ENCODE data around the gene ATIC. TPM values are rescaled to one million over a fixed set of nuclear protein-coding genes. Genes with fewer than 3 reads are reported as not detected.

Gene ATIC
- total RNA-seq, 4 donors from 2014 or later = 20.5 to 57.6 (median 29.8) TPM

DNA sequence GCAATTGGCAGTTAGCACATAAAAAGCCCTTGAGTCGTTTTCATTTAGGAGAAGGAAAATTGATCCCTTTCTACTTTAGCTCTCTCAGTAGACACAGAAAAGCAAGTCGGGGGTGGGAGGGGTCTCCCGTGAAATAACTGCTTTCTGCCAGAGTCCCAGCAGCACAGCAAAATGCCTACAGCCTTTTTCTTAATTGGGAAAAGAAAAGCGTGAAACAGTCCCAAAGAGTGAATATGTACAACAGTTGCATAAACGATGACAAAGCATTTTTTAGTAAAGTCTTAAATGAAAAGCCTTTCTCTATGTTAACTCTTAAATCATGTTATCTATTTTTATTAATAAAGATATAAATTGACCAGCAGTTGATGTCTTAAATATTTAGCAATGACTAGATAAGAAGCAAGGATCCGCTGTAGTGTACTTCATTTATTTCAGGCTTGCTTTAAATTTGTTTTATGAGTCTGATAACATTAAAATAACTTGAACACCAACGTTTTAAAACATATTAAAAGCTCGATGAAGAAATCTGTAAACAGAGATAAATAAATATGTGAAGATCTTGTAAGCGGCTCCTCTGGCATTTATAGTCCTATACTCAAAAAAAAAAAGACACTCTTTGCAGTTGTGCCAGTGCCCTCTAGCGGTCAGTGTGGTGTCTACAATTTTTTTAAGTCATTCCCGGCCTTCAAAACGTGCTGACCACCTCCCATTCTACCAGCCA is 42.3 kb upstream of the ATIC start:
- peak; percentile 37 to 59 for DNase-seq
- Histone ChIP-seq H3K4me3 (no peak overlapping the region), H3K27me3 (no peaks in the 10 kb centered on the region), H3K9me3 (no peaks in the 10 kb centered on the region), H3K36me3 (no peaks in the 10 kb centered on the region), H3K27ac (no peak overlapping the region), H3K4me1 (no peaks in the 10 kb centered on the region)
- intact Hi-C loops (cut with DNase I; ENCODE audit: low total_unique reads) = no loop called here
- TF ChIP-seq, protein P1, sequence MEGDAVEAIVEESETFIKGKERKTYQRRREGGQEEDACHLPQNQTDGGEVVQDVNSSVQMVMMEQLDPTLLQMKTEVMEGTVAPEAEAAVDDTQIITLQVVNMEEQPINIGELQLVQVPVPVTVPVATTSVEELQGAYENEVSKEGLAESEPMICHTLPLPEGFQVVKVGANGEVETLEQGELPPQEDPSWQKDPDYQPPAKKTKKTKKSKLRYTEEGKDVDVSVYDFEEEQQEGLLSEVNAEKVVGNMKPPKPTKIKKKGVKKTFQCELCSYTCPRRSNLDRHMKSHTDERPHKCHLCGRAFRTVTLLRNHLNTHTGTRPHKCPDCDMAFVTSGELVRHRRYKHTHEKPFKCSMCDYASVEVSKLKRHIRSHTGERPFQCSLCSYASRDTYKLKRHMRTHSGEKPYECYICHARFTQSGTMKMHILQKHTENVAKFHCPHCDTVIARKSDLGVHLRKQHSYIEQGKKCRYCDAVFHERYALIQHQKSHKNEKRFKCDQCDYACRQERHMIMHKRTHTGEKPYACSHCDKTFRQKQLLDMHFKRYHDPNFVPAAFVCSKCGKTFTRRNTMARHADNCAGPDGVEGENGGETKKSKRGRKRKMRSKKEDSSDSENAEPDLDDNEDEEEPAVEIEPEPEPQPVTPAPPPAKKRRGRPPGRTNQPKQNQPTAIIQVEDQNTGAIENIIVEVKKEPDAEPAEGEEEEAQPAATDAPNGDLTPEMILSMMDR (IDR thresholded peaks at IDR 0.05) = peak; percentile 38 to 76 (median 58)
- TF ChIP-seq POLR2A (IDR thresholded peaks at IDR 0.05) = no peak

DNA sequence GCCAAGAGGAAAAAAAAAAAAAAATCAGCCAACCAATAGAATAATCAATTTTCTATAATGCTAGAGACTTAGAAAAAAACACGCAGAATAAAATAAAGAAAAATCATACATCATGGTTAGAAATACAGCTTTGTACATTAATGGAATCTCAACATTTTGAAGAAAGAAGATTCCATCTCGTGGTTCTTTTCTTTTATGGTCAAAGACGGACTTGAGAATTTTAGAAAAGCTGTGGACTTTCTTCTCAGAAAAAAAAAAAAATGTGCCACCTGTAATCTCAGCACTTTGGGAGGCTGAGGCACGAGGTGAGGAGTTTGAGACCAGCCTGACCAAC is 41.8 kb upstream of the ATIC start:
- intact Hi-C loops (cut with DNase I; ENCODE audit: low total_unique reads) = no loop called here

DNA sequence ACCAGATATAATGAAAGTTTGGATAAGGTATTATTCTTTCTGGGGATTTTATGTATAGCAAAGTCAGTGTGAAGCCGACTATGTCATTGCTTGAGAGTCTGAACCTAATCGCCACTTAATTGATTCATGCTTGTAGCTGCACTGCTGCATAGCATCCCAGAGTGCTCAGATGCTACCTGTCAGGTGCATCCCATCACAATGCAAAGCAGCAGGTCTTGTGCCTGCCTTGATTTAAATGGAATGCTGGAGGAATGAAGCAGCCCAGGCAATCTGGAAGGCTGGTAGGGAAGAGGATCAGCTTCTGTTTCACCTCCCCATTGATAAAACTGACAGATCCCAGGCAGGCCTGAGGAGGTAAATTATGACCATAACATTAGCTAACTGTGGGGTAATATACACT is 40.4 kb upstream of the ATIC start:
- intact Hi-C loops (cut with DNase I; ENCODE audit: low total_unique reads) = no loop called here
- no peak for DNase-seq
- TF ChIP-seq, protein P1 (IDR thresholded peaks at IDR 0.05) = no peak
- no peak for TF ChIP-seq POLR2A (IDR thresholded peaks at IDR 0.05)
- H3K27ac ChIP-seq = no peak overlapping the region
- H3K27me3 ChIP-seq = no peaks in the 10 kb centered on the region
- no peaks in the 10 kb centered on the region for H3K36me3 ChIP-seq
- H3K9me3 ChIP-seq = no peaks in the 10 kb centered on the region
- H3K4me1 ChIP-seq = no peaks in the 10 kb centered on the region
- no peak overlapping the region for H3K4me3 ChIP-seq

More for the DNA sequence above, 41.8 kb upstream of the ATIC start:
- no peaks in the 10 kb centered on the region for H3K9me3 ChIP-seq
- no peaks in the 10 kb centered on the region for H3K36me3 ChIP-seq
- DNase-seq = no peak
- no peaks in the 10 kb centered on the region for H3K27me3 ChIP-seq
- TF ChIP-seq, protein P1 (IDR thresholded peaks at IDR 0.05) = no peak
- TF ChIP-seq POLR2A (IDR thresholded peaks at IDR 0.05) = no peak
- no peak overlapping the region for H3K4me3 ChIP-seq
- no peak overlapping the region for H3K27ac ChIP-seq
- H3K4me1 ChIP-seq = no peaks in the 10 kb centered on the region

DNA sequence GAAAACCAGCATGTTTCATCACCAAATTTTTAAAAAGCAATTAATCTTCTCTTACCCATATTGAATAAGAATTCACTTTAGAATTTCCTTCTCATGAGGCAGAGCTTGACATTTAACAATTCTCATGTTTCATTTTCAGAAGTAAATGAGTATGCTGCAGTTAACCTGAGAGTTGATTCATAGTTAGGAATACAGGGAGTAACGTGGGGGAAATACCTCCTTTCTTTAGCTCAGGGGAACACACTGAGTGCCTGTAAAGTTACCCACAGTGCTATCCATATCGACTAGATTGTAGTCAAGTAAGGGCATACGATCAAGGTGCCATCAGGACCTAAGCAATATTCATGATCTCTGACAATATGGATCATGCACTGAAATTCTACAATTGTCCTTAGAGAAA is 38.9 kb upstream of the ATIC start:
- TF ChIP-seq POLR2A (IDR thresholded peaks at IDR 0.05) = no peak
- TF ChIP-seq, protein P1 (IDR thresholded peaks at IDR 0.05) = no peak

DNA sequence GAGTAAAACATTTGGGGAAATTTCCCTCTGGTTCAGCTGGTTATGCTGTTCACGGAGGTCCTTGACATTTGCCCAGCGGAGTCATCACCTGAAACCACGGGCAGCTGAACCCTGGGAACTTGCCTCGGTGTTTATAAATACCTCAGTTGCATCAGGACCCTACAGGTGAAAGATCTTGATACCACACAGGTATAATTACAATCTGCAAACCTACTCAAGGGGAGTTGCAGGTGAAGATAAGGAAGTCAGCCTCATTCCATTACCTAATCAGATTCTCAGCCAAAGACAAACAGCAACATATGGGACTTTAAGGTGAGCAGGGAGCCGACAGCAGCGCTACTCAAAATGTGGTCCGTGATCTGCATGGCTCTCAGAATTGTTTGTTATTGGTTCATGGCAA is 37.0 kb upstream of the ATIC start:
- Histone ChIP-seq H3K27me3 (no peaks in the 10 kb centered on the region), H3K4me3 (no peak overlapping the region), H3K27ac (no peak overlapping the region), H3K4me1 (no peaks in the 10 kb centered on the region), H3K36me3 (no peaks in the 10 kb centered on the region), H3K9me3 (no peaks in the 10 kb centered on the region)
- intact Hi-C loops (cut with DNase I; ENCODE audit: low total_unique reads) = no loop called here
- no peak for TF ChIP-seq POLR2A (IDR thresholded peaks at IDR 0.05)
- TF ChIP-seq, protein P1 (IDR thresholded peaks at IDR 0.05) = no peak
- DNase-seq = no peak

More for the DNA sequence above, 38.9 kb upstream of the ATIC start:
- intact Hi-C loops (cut with DNase I; ENCODE audit: low total_unique reads) = no loop called here
- H3K9me3 ChIP-seq = no peaks in the 10 kb centered on the region
- DNase-seq = no peak
- H3K36me3 ChIP-seq = no peaks in the 10 kb centered on the region
- no peak overlapping the region for H3K4me3 ChIP-seq
- no peaks in the 10 kb centered on the region for H3K4me1 ChIP-seq
- no peaks in the 10 kb centered on the region for H3K27me3 ChIP-seq
- no peak overlapping the region for H3K27ac ChIP-seq

Data from uterus (tissue), 4 donors.